Measurements from ENCODE around the gene THRAP3.

Gene THRAP3

GRCh38 chr1:36339615-36340014 is 115.4 kb downstream of the THRAP3 start:
- ChIA-PET POLR2A (no interaction called here), CTCF (interaction anchor here (1.9 to 4.4 kb wide), 3 partner anchors 29 to 84 kb away, joined by 4 to 75 read pairs (median 29); partner anchors contain the start of gene STK40)
- H3K4me3 ChIP-seq (ENCODE audit: low read depth, low read length), result no peak overlapping the region
- DNase-seq (ENCODE audit: low read depth, low spot score), result no peak
- TF ChIP-seq CTCF (IDR thresholded peaks at IDR 0.05; ENCODE audit: insufficient read depth, low read length, missing control alignments), result no peak

- H3K4me3 ChIP-seq (ENCODE audit: low read depth, low read length), result no peak overlapping the region
- TF ChIP-seq CTCF (IDR thresholded peaks at IDR 0.05; ENCODE audit: insufficient read depth, low read length, missing control alignments), result no peak
- DNase-seq (ENCODE audit: low read depth, low spot score), result no peak
- CTCF ChIA-PET, result interaction anchor here (0.6 to 4.4 kb wide), 21 partner anchors 9 to 109 kb away, joined by 3 to 75 read pairs (median 9); partner anchors contain the start of genes LSM10, OSCP1 and STK40
- POLR2A ChIA-PET, result interaction anchor here (1.3 to 1.6 kb wide), 2 partner anchors 25 to 45 kb away, joined by 3 to 11 read pairs; no protein-coding TSS in a partner anchor
Measured at GRCh38 chr1:36341626-36342320, 117.5 kb downstream of the THRAP3 start.

- CTCF ChIA-PET, result interaction anchor here (0.6 to 4.4 kb wide), 24 partner anchors 8 to 108 kb away, joined by 3 to 75 read pairs (median 8); partner anchors contain the start of genes LSM10, OSCP1 and STK40
- no peak overlapping the region for H3K4me3 ChIP-seq (ENCODE audit: low read depth, low read length)
- no peak for DNase-seq (ENCODE audit: low read depth, low spot score)
- POLR2A ChIA-PET, result interaction anchor here (1.1 to 1.6 kb wide), 5 partner anchors 19 to 81 kb away, joined by 3 to 11 read pairs (median 4); partner anchors contain the start of gene EVA1B
- TF ChIP-seq CTCF (IDR thresholded peaks at IDR 0.05; ENCODE audit: insufficient read depth, low read length, missing control alignments), result peak; percentile 84
Measured at GRCh38 chr1:36342426-36343185, 118.4 kb downstream of the THRAP3 start.

GRCh38 chr1:36343651-36344394 is 119.6 kb downstream of the THRAP3 start:
- ChIA-PET POLR2A (interaction anchor here (1.1 to 1.6 kb wide), 2 partner anchors 22 to 43 kb away, joined by 3 to 11 read pairs; no protein-coding TSS in a partner anchor), CTCF (interaction anchor here (1.2 to 4.4 kb wide), 12 partner anchors 8 to 79 kb away, joined by 4 to 75 read pairs (median 20); partner anchors contain the start of genes LSM10 and STK40)
- TF ChIP-seq CTCF (IDR thresholded peaks at IDR 0.05; ENCODE audit: insufficient read depth, low read length, missing control alignments), result no peak
- H3K4me3 ChIP-seq (ENCODE audit: low read depth, low read length), result no peak overlapping the region
- no peak for DNase-seq (ENCODE audit: low read depth, low spot score)

- POLR2A ChIA-PET, result no interaction called here
Measured at GRCh38 chr1:36344395-36344680, 120.1 kb downstream of the THRAP3 start.

More at GRCh38 chr1:36344395-36344680, 120.1 kb downstream of the THRAP3 start:
- CTCF ChIA-PET, result interaction anchor here (1.2 to 4.0 kb wide), 6 partner anchors 8 to 78 kb away, joined by 4 to 54 read pairs (median 8); partner anchors contain the start of gene LSM10
- no peak overlapping the region for H3K4me3 ChIP-seq (ENCODE audit: low read depth, low read length)
- no peak for DNase-seq (ENCODE audit: low read depth, low spot score)
- TF ChIP-seq CTCF (IDR thresholded peaks at IDR 0.05; ENCODE audit: insufficient read depth, low read length, missing control alignments), result no peak
